AG04450 (cell line): Measurements from ENCODE around the gene SMC1B. TPM values are rescaled to one million over a fixed set of nuclear protein-coding genes. Genes with fewer than 3 reads are reported as not detected.

Source experiments
- CTCF ChIA-PET: fragments of 300-600, 350-600 bp; formaldehyde crosslinking; extraction: SDS; loops from one replicate; lab custom pipeline; 2022; ENCODE audit warnings: antibody characterized with exemption, inconsistent platforms; lab: Charles Lee
- POLR2A ChIA-PET: fragments of 350-600 bp; formaldehyde crosslinking; extraction: SDS; loops from one replicate; lab custom pipeline; 2021; ENCODE audit warnings: antibody characterized with exemption, inconsistent platforms; lab: Yijun Ruan, JAX
- DNase-seq: peaks from one replicate; pipeline ENCODE4 v3.0.0-alpha.2; 2011; ENCODE audit warnings: low read depth, low spot score
- H3K27ac ChIP-seq: one replicate; pipeline ENCODE4 v1.5.1; 2012; ENCODE audit warnings: low read depth, low read length, control low read depth
- H3K27me3 ChIP-seq: one replicate; pipeline ENCODE4 v1.6.0; 2012; ENCODE audit warnings: low read length; ENCODE audit not compliant: control insufficient read depth, insufficient read depth
- H3K4me3 ChIP-seq: 2 replicates; pipeline ENCODE4 v1.5.1; 2011; ENCODE audit warnings: mild to moderate bottlenecking, low read depth, low read length, control low read depth
- H3K9me3 ChIP-seq: 2 replicates; pipeline ENCODE4 v1.5.1; 2012; ENCODE audit warnings: low read length; ENCODE audit not compliant: control insufficient read depth, insufficient read depth
- CTCF ChIP-seq: IDR thresholded peaks from 2 replicates; pipeline ENCODE4 v1.5.1; 2011; ENCODE audit warnings: low read depth, low read length, control low read depth, inconsistent platforms
- polyA plus RNA-seq: library from polyadenylated mRNA; depleted of rRNA; stranded (reverse); fragments of >200 nt; gene quantifications from 2 replicates; pipeline ENCODE4 v1.2.3, GENCODE V29; 2011

SMC1B gene
- polyA plus RNA-seq, 1 experiment = not detected

- Histone ChIP-seq H3K9me3 (peaks cover 7% of the 10 kb centered on the region; the same call in 1 of the 2 replicates), H3K27ac (no peak overlapping the region), H3K4me3 (no peak overlapping the region), H3K27me3 (peaks cover 28% of the 10 kb centered on the region)
- CTCF ChIA-PET = no interaction called here
- POLR2A ChIA-PET = no interaction called here
- no peak for TF ChIP-seq CTCF
- DNase-seq = no peak
These were observed 13.5 kb downstream of the SMC1B start for GRCh38 chr22:45399712-45400445.

- DNase-seq = no peak
- TF ChIP-seq CTCF = no peak
- POLR2A ChIA-PET = no interaction called here
- Histone ChIP-seq H3K4me3 (no peak overlapping the region), H3K27ac (no peak overlapping the region), H3K9me3 (peaks cover 7% of the 10 kb centered on the region; the same call in 1 of the 2 replicates), H3K27me3 (peaks cover 32% of the 10 kb centered on the region)
- CTCF ChIA-PET = no interaction called here
These were observed 15.2 kb downstream of the SMC1B start for GRCh38 chr22:45398214-45398613.

DNA sequence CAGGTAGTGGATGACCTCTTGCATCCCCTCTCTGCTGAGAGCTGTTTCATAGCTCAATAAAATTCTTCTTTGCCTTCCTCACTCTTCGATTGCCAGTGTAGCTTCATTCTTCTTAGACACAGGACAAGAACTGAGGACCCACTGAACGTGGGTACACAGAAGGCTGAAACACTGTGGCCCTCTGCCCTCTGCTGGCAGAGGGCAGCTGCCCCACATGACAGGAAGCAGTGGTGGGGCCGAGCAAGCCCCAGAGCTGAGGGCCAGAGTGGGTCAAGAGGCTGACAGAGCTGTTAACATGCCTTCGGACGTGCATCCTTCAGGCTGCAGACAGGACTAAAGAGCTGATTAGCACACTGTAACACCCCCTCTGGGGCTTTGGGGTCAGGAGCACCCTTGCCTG is 15.6 kb downstream of the SMC1B start:
- POLR2A ChIA-PET = no interaction called here
- DNase-seq = no peak
- no peak overlapping the region for H3K4me3 ChIP-seq
- CTCF ChIA-PET = no interaction called here
- peaks cover 7% of the 10 kb centered on the region; the same call in 1 of the 2 replicates for H3K9me3 ChIP-seq
- H3K27ac ChIP-seq = no peak overlapping the region
- no peak for TF ChIP-seq CTCF
- peaks cover 31% of the 10 kb centered on the region for H3K27me3 ChIP-seq

DNA sequence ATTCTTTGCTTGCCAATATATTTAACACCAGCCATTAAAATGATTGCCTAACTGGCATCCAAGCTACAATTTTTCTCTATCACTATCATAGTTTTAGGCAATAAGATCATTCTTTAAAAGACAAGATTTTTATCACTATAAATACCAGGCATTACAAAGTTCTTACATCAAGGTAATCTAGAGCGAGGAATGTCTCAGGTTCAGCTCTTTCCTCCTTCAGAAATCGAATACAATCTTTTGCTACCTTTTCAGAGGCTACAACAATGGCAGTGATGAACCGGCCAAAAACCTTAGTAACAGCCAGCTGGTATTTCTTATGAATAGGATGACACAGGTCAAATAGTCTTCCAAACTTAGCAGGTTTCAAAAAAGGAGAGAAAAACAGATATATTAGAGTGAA is 23.9 kb downstream of the SMC1B start:
- ChIA-PET POLR2A (no interaction called here), CTCF (no interaction called here)
- no peak for TF ChIP-seq CTCF
- Histone ChIP-seq H3K4me3 (no peak overlapping the region), H3K27ac (no peak overlapping the region), H3K9me3 (no peaks in the 10 kb centered on the region), H3K27me3 (peaks cover 19% of the 10 kb centered on the region)
- DNase-seq = no peak

GRCh38 chr22:45381348-45381747 is 32.1 kb downstream of the SMC1B start:
- DNase-seq = no peak
- no peak for TF ChIP-seq CTCF
- ChIA-PET POLR2A (interaction anchor here (0.5 kb wide), 1 partner anchor 25 kb away, joined by 5 read pairs; no protein-coding TSS in a partner anchor), CTCF (no interaction called here)
- Histone ChIP-seq H3K27ac (no peak overlapping the region), H3K4me3 (no peak overlapping the region), H3K27me3 (no peaks in the 10 kb centered on the region), H3K9me3 (no peaks in the 10 kb centered on the region)
